Stimulated activated naive CD4-positive, alpha-beta T cell (primary cell): ENCODE data around the gene HS3ST5.
"Not testable (repeated sequence)": the region's sequence is repeated elsewhere in the genome, so short reads cannot be mapped to it uniquely, and the experiment has no call there.

Experiments used
- DNase-seq, 6 experiments: peaks; one replicate each; lab custom pipeline; 2025; lab: John Stamatoyannopoulos, UW

The HS3ST5 gene

DNA sequence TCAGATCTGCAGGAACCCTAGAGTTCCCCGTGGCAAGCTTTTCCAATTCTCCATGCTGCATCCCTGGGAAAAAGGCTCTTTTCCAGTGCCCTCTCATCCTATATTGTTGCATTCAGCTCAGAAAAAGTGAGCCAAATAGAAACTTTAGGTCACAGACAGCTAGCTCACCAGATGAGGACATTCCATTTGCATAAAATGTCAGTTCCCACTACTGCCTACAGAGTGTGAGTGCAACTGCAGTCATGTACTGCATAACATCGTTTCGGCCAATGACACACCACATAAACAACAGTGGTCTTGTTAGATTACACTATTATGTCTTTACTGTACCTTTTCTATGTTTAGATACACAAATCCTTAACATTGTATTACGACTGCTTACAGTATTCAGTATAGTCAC is 8.6 kb downstream of the HS3ST5 start:
- no peak for DNase-seq

DNA sequence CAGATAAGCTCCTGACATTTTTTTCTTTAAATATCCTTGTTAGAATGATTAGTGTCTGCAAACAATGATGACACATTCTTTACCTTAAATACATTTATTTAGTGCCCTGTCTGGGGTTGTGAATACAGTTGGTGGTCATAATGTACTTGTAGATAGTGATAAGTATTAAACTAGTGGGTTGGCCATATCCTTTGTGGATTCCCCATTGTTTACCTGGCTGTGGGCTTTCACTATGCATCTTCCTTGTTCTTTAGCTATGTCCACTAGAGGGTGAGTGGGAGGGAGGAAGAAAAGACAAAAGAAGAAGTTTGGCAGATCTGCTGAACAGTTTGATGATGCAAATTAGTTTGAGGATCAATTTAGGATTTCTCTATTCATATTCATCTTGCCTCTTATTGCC is 15.7 kb downstream of the HS3ST5 start:
- DNase-seq, result no peak

DNA sequence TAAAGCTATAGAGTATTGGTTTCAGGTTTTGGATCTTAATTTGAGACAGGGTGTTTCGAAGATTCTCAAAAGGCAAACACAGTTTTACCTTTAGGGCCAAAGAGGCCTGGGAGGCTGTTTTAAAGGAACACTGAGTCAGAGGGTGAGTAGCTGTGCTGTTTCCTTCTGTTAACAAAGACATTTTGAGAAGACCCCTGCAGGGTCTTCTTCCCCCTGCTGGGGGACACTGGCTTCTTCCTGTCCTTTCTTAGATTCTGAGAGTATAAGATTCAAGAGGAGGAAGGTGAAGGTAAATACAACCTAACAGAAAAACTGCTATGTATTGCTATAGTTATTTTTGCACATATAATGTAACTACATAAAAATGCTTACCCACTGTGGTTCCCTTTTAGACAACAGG is 19.0 kb downstream of the HS3ST5 start:
- no peak for DNase-seq

DNA sequence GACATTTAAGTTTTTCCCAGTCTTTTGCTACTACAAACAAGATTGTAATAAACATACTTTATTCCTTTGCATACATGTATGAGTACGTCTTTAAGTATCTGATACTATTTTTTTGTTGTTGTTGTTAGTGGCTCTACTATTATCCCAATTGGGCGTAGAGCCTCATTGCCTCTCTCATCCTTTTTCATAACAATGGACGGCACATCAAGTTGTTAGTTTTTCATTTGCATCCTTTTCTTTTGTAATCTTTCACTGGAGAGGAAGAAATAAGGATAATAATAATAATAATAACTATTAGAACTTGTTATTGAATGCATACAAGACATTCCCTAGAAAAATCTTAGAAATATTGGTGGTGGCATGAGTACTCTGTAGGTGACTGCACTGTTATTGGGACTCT is 23.1 kb downstream of the HS3ST5 start:
- no peak for DNase-seq

DNA sequence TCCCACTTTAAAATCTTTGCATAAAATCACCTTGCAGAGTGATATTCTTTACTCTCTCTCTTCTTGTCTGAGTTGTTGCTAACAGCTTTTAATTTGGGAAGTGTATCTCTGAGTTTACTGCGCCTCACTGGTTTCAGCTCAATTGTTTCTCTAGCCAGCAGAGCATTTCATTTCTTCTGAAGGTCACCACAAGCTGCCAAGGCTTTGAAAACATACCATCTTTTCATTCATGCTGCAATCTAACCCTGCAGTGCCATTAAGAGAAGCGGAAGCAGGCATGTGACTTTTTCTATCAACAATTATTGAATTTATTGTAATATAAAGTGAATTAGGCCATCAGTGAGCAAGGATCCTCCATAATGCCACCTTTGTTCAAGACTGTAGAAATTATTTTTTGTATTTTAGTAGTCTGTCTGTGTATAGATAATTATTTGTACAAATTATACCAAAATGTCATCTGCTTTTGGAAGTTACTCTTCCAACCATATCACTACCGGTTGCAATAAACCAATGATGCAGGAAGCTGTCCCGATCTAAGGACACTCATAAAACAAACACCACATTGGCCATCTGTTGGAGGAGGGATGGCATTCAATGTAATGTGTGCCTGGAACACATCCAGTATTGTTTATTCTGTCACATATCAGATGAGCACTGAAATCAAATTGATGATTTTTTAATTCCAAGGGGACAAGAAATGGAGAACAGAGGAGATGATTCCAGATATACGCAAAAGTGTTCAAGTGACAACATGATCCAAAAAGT is 26.8 kb downstream of the HS3ST5 start:
- DNase-seq, result no peak

DNA sequence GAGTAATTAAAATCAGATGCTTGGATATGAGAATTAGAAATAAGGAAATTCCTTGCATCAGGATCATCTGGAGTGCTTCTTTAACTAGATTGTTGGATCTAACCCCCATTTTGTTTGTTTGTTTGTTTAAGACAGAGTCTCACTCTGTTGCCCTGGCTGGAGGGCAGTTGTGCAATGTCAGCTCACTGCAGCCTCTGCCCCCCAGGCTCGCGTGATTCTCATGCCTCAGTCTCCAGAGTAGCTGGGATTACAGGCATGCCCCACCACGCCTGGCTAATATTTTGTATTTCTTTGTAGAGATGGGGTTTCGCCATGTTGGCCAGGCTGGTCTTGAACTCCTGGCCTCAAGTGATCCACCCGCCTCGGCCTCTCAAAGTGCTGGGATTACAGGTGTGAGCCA is 29.0 kb downstream of the HS3ST5 start:
- not testable (repeated sequence) for DNase-seq

DNA sequence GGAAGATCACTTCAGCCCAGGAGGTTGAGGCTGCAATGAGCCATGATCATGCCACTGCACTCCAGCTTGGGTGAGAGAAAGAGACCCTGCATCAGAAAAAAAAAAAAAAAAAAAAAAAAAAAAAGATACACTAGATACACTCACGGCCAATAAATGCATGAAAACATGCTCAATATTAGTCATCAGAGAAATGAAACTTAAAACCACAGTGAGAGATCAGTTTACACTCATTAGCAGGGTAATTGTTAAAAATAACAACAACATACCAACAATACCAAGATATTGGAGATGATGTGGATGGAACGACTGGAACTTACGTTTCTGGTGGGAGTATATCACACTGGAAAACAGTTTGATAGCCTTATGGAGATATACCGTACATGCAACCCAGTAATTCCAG is 29.9 kb downstream of the HS3ST5 start:
- DNase-seq, result no peak

DNA sequence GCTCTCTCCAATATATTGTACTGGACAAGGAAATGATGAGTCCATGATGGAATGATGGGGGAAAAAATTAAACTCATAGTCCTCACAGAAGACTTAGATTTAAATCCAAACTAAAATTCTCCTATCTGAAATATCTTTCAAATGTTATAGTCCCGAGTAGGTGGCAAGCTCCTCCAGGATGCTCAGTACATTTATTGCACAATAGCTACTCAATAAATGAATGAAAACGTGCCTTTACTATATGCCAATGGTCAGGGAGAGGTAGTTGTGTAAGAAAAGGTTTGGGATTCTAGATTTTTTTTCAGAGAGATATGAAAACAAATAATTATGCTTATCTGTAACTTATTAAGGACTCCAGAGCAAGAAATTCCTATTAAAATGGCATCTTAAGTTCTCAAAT is 32.8 kb downstream of the HS3ST5 start:
- no peak for DNase-seq

DNA sequence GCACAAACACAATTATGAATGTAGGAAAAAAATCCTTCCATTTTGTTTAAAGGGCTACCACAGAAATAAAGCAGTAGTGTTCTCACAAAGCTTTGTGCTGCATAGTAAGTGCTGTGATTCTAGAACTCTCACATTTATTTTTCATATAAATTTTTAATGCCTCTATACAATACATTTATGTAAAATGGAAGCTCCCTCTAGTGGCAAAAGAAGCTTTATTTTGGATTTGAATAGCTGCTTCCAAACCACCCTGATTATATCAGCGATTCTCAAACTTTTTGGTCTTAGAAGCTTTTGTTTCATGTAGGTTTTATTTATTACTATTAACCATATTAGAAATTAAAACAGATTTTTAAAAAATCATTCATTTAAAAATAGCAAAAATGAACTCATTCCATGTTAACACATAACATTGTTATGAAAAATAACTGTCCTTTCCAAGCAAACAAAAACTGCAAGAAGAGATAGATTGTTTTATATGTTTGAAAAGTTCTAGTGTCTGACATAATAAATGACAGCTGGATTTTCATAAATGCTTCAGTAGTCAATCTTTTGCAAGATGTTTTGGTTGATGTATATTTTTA is 38.4 kb downstream of the HS3ST5 start:
- no peak for DNase-seq

DNA sequence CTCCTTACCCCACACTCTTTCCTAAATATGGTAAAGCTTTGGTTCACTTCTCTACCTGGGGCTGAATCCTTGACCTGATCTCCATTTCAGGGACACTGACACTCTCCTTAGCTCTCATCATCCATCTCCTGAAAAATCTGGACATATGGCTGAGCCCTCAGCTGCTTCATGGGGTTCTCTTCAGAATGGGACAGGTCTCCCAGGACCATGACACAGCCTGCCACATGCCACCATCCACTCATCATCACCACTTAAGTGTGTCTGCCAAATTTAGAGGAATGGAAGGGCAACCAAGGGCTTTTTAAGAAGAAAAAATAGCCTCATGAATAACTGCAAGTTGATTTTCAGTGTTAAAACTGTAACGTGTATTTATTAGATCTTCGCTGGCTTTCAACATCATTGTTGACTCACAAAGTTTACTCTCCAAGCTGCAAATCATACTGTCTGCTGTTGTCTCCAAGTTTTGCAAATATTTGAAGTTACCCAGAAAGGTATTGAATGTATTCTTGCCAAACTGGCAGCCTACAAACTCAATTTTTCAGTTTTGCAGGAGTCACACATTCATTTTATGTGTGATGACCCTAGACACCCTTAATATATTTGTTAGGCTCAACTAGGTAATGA is 41.1 kb downstream of the HS3ST5 start:
- DNase-seq, result no peak

DNA sequence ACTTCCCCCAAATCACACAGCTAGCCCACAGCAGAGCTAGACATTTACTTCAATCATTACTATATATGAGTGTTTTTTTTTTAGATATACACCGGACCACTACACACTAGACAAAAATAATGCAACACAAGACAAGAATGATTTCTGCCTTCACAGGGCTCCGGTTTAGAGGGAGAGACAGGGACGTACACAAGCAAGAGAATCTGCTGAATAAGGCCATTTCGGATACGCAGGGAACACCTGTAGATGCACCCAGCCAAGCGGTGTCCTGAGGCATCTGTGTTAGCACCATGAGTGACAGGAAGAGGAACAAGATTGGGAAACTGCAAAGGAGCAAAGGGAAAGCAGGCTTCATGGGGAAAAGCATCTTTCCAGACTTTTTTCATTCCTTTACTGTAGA is 45.7 kb downstream of the HS3ST5 start:
- no peak for DNase-seq

DNA sequence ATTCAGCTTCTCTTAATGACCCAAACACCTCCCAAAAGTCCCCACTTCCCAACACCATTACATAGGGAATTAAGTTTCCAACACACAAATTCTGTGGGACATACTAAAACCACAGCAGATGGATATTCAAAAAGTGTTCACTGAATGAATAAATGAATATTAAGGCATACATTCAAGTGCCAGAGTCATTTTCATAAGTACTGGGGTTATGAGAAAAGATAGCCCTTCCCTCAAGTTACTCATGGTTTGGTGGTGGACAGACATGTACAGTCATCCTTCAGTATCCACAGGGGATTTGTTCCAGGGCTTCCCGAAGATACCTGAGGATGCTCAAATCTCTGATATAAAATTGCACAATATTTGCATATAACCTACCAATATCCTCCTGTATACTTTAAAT is 50.4 kb downstream of the HS3ST5 start:
- no peak for DNase-seq

DNA sequence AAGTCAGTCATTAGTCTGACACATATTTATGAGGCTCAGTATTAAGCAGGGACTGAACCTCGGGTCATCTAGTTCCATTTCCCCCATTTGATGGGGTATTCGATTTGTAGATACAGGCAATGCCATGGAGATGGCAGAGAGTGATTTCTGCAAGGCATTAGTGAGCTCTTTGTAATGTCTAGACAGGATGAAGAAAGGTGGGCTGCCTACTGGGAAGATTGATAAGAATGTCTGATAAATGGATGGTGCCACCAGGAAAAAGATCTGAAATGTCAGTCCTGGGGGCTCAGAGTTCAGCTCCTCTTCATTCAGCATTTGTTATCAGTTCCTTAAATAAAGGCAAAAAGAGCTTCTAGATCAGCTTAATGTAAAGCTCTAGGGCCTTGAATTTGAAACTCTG is 51.4 kb downstream of the HS3ST5 start:
- DNase-seq, result no peak

DNA sequence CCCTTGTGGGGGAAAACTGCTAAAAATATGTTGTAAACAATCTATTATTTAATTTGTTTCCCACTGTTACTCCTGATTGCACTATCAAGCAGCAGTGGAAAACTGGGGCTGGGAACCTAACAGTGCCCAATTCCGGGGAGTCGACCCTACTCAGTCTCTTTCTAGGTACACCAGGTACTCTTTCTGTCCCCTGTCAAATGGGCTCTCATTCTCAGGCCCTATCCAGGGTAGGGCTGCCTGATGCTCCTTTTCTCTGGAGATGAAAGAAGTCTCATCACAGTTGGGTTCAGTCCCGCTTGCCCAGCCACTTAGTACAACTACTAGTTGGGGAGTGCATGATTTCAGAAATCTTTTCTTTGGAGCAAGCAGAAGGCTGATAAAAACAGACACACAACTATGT is 52.0 kb downstream of the HS3ST5 start:
- DNase-seq, result no peak

DNA sequence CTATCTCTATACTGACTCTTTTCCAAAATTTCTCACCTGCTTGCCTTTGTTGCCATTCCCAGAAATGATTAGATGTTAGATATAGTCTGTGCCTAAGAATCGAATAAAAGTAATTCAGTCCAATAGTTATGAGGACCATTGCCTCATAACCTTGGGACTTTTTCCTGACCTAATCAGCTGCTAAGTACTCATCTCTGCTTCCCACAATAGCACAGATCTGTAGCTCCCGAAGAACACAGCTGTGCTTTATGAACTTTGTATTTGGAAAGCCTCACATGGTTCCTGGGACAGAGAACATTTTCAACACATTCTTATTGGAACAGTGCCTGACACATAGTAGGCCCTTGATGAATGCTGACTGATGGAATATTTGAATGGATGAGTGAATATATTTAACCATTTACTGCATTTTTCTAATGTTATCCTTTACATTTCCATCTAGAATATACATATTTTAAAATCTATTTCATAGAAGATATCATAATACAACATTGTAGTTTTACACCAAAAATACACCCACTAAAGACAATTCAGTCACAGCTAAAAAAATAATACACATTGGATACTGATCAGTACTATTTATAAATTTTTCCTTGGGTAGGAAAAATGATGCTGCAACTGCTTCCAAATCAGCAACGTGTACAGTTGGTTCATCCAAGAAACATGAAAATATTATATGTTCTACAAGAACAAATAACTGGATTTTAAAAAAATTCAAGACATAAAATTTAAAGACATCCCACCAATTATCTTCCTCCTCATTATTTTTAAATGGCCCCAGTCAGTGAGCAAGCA is 53.9 kb downstream of the HS3ST5 start:
- DNase-seq, result no peak

DNA sequence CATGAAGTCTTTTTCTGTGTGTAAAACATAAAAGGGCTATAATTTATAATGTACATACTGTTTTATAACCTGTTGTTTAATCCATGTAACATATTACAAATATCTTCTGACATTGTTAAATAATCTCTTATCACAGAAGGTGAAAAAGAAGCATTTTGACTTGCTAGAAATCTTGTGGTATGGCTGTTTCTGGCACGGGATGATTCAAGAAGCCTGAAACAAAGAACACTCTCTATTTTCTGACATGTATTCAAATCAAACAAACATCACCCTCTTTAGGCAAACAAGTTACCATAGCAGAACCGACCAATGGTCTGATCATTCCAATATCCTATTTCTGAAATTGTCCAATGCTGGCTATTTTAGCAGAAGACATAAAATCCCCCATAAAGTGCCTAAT is 55.4 kb downstream of the HS3ST5 start:
- DNase-seq, result no peak

DNA sequence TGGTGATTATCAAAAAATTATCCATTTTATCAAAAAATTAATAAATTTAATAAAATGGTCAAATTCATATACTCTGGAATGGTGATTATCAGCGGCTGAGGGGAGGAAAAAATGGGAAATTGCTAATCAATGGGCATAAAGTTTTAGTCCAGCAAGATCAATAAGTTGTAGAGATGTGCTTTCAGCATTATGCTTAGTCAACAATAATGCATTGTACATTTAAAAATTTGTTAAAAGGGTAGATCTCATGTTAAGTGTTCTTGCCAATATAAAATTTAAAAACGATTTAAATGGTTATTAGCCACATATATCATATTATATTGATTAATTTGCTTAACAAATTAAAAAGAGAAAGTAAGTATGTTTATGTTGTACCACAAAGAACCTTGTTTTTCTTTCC is 56.6 kb downstream of the HS3ST5 start:
- no peak for DNase-seq

DNA sequence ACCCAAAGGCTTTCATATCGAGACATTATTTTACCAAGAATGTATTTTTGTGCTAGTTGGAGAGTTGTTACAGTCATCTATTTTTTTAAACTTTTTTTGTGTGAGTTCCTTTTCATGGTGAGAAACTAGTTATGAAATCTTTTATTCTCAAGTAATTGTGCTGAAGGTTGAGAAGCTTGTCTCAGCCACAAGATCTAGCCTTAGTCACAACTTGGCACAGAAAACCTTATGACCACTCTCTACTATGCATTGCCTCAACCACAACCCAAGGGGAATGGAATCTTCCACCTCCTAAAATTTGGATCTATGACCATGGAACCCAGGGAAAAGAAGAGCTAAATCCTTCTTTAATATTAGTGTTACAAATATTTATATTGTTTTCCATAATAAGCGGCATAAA is 58.5 kb downstream of the HS3ST5 start:
- DNase-seq, result no peak

DNA sequence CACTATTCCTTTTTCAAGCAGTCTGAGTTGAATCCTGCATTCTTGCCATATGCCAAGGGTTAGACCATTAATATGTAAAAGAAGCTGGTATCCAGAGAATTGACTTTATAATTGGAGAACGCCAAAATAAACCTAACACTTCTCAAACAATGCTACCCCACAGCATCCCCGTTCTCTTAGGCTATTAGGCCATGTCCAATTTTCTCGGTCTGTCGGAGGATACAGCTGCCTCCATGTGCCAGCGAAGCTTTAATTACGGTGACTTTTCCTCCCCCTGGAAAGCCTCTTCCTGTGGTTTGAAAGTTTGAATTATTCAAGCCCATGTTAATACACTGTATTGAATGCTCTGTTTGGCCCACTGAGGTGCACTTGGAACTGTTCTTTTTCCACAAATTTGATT is 60.5 kb downstream of the HS3ST5 start:
- DNase-seq, result no peak

DNA sequence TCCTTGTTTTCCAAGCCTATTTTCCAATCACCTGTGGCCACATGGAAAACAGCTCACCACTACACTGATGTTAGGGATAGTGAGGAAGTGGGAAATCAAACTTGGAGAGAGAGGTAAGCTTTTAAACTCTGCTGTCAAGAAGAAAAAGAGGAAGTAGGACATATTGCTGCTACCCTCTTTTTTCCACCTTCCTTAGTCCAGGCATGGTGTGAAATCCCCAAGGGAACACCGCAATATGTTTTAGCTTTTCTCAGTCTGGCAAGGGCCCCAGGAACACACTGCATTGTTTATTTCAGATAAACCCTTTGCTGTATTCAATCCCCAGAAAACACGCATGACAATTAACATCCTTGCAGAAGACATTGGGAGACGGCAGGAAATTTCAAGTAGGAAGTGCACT is 61.3 kb downstream of the HS3ST5 start:
- no peak for DNase-seq

DNA sequence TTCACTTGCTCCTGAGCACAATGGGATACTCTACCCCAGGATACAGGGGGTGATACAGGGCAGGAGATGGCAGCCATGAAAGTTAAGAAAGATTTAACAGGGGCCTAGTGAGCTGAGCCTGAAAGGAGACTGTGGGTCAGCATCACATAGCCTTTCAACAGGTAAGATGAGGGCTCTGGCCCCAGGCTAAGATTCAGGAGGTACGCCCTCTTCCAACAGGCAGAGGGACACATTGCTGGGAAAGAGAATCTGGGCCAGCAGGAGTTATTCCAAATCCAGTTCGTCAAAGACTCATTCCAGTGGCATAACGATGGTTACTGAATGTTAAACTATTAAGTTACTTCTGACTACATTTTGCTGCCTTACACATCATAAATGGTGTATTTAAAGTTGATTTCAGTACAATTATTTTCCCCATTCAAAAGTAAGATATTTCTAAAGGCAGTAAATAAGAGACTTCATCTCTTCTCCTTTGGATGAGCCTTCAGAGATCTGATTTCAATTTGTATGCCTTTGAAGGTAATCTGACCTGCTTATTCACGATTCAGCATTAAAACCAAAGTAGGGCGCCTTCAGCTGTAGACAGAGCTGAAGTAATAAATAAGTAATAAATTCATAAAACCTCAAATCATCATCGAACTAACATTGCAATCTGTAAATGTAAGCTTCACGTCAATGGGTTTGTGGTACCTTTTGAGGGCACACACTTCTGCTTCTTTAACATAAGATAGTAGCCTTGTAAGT is 62.4 kb downstream of the HS3ST5 start:
- DNase-seq, result no peak

DNA sequence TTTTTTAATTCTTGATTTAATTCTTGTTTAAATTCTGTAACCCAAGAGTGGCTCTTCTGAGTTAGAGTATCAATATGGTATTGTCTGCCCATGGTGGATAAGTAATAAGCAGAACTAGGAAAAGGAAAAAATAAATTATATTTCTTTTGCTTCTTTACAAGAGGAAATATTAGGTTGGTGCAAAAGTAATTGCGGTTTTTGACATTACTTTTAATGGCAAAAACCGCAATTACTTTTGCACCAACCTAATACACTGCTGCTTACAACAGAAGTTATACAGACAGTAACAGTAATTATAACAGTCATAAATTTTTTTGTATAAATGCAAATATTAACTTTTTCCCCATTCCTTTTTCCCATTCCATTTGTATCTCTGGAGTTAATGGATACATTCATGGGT is 65.6 kb downstream of the HS3ST5 start:
- no peak for DNase-seq
